Endometrial microvascular endothelial cells (primary cell): Measurements from ENCODE around the gene SORCS2. TPM values are rescaled to one million over a fixed set of nuclear protein-coding genes. Genes with fewer than 3 reads are reported as not detected.

Source experiments
- in situ Hi-C: cut with HindIII; loops from 2 replicates; pipeline ENCODE4 v1.10.0; 2017; ENCODE audit warnings: low sequenced_read_pairs, low pct_unique_long_range_greater_than_20kb; ENCODE audit errors: inconsistent ontology term
- total RNA-seq: library from RNA; depleted of rRNA; stranded (reverse); fragments of >200 nt; gene quantifications from one replicate; pipeline ENCODE4 v1.2.3, GENCODE V29; 2015; ENCODE audit errors: inconsistent ontology term

The SORCS2 gene
- total RNA-seq, 1 donor from 2014 or later = not detected

DNA sequence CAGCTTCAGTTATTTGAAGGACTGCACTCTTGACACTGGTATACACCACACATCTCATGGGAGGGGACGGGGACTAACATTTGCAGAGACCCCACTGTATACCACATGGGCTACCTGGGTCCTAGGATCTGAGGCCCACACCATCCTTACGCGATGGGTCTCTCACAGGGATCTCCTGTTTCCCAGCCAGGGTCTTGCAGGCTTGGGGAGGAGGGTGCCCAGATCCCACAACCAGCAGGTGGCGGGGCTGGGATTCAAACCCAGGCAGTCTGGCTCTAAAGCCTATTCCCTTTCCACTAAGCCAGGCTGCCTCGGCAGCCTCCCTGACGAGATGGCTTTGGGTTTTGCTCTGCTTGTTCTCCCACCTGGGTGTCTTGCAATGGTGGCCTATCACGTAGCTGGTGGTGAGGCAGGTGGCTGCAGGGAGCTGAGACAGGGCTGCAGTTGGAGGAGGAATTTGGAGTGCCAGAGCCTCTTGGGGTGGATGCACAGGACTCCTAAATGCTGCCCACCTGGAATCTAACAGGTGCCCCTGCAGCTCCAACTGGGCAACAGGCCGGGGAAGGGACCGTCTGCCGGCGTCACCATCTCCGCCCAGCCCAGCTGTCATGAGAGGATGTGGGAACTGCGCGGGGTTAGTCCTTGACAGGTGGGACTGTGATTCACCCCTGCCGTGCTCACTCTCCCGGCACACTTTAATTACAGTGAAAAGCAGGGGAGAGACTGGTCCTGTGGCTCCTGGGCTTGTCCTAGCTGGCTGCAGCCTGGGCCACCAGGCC lies 131.7 kb downstream of the SORCS2 start:
- in situ Hi-C loops = no loop called here

DNA sequence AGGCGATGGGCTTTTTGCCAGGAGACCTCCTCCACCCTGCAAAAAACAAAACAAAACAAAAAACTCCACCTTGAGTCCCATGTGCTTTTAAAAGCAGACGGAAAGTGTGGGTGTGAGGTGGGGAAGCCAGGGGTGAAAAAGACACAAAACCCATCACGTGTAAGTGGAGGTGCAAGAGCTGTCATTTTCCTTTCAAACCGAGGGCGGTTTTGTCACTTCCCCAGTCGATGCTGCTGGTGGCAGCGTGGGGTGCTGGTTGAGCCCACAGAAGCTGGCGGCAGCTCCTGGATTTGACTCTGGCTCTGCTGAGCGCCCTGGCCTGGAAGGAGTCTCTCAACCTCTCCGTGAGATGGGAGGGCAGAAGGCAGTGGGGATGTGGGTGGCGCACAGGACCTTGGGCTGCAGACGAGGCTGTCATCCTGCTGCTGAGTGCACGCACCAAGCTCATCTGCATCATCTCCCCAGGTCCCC lies 132.3 kb downstream of the SORCS2 start:
- in situ Hi-C loops = no loop called here

- in situ Hi-C loops = no loop called here
Observed at GRCh38 chr4:7325541-7325940, 133.2 kb downstream of the SORCS2 start.

- in situ Hi-C loops = no loop called here
Observed at GRCh38 chr4:7326306-7326692, 134.0 kb downstream of the SORCS2 start.

GRCh38 chr4:7326693-7327340 lies 134.5 kb downstream of the SORCS2 start:
- in situ Hi-C loops = no loop called here

- in situ Hi-C loops = no loop called here
Observed at GRCh38 chr4:7327341-7327885, 135.1 kb downstream of the SORCS2 start.

- in situ Hi-C loops = no loop called here
Observed at GRCh38 chr4:7328162-7328912, 136.0 kb downstream of the SORCS2 start.

- in situ Hi-C loops = no loop called here
Observed at GRCh38 chr4:7328913-7329638, 136.7 kb downstream of the SORCS2 start.

DNA sequence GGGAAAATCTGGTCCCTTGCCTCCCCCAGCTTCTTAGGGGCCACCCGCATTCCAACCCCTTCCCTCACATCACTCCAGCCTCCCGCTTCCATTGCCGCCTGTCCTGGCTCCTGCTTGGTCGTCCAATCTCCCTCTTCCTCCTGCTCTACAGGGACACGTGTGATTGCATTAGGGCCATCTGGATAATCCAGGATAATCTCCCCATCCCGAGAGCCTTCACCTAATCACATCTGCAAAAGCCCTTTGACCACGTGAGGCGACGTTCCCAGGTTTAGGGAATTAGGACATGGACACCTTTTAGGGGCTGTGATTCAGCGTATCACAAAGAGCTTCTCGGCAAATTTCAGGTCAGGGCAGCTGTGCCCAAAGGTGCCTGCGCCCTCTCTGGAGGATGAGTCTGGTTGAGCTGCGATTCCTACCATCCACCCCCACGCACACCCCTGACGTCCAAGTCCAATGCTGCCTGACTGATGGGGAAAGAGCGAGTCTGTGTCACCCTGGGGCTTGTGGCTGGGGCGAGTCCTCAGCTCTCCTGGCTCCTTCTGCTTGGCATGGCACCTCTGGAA lies 137.8 kb downstream of the SORCS2 start:
- in situ Hi-C loops = no loop called here

- in situ Hi-C loops = no loop called here
Observed at GRCh38 chr4:7330811-7331681, 138.7 kb downstream of the SORCS2 start.

DNA sequence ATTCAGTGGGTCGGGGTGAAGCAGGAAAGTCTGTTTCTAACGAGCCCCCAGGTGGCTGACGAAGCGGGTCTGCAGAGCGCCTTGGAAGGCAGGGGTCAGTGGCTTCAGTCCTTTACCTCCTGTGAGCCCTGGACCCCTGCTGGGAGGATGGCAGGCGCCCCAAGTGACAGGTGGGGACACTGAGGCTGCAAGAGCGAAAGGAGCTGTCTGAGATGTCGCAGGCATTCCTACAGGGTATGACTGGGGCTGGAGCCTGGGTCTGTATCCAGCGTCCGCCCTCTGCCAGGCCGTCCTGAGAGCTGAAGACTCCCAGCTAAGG lies 139.3 kb downstream of the SORCS2 start:
- in situ Hi-C loops = no loop called here

GRCh38 chr4:7332216-7333023 lies 140.1 kb downstream of the SORCS2 start:
- in situ Hi-C loops = no loop called here

GRCh38 chr4:7333024-7333780 lies 140.9 kb downstream of the SORCS2 start:
- in situ Hi-C loops = no loop called here

DNA sequence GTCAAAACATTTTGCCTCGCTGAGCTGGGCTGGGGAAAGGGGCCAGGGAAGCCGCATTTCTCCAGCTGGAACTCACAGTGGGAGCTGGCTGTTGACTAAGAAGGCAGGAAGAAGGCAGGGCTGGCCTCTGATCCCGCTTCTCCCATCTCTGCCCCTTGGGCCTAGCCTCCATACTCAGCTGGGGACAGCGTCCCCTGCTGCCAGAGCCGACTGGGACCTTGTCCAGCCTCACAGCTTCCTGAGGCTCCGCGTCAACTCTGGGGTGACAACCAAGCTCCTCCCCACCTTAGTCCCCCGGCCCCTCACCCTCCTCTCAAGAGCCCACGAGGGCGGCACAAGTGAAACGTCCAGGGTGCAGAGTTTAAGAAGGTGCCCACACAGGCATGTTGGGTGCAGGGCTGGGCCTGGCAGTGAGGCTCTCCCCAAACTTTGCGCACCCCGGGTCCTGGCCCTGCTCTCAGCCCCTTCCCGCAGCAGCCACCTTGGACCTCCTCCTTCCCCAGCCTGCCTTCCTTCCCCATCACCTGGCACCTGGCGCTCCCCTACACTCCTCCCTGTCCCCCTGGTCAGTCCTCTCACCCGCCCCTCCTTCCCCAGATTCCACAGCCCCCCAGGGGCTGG lies 141.6 kb downstream of the SORCS2 start:
- in situ Hi-C loops = no loop called here

GRCh38 chr4:7334521-7335275 lies 142.4 kb downstream of the SORCS2 start:
- in situ Hi-C loops = no loop called here
